Measurements from ENCODE around the gene PRKN.

The PRKN gene

DNA sequence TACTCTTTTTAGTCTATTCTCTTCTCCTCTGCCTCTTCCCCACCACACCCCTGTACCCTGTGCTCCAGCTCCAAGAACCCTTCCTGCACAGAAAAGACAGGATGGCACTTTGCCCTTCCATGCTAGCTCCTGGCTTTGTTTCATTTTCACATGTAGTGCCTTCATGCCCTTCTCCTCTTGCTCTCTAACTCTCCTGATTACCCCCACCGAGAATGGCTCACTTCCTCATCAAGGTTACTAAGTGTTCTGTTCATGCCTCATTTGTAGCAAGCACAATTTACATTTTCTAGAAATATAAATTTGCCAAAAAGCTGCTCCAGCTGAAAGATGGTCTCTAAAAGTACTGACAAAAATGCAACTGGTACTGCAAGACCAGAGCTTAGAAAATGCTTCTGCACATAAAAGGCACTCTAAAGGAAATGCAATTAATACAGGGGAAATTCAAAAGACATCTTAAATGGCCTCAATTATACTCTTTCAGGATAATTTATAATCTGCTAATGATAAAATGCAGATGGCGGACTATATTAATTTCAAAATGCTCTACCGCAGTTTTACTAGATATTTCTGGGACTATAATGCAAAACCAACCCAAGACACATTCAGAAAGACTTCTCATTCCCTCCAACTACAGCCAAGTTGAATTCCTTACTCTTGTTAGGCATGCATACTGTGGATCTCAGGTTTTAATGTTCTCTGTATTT, 570.2 kb downstream of the PRKN start:
- no peak for DNase-seq

DNA sequence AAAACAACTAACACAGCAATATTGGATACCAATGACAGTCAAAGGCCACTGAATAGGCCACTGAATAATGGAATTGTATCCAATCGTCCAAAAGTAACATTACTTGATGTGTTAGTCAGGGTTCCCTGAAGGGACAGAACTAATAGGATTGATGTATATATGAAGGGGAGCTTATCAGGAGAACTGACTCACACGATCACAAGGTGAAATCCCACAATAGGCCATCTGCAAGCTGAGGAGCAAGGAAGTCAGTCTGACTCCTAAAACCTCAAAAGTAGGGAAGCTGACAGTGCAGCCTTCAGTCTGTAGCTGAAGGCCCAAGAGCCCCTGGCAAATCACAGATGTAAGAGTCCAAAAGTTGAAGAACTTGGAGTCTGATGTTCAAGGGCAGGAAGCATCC, 571.4 kb downstream of the PRKN start:
- no peak for DNase-seq

- no peak for DNase-seq
These were observed 572.6 kb downstream of the PRKN start for GRCh38 chr6:162154930-162155329.

- no peak for DNase-seq
These were observed 573.6 kb downstream of the PRKN start for GRCh38 chr6:162154001-162154400.

GRCh38 chr6:162153120-162153519, 574.4 kb downstream of the PRKN start:
- DNase-seq: no peak

- no peak for DNase-seq
These were observed 576.4 kb downstream of the PRKN start for GRCh38 chr6:162151021-162151665.

GRCh38 chr6:162150295-162150694, 577.3 kb downstream of the PRKN start:
- no peak for DNase-seq

- no peak for DNase-seq
These were observed 577.8 kb downstream of the PRKN start for GRCh38 chr6:162149786-162150185.

GRCh38 chr6:162147805-162148204, 579.8 kb downstream of the PRKN start:
- DNase-seq: no peak

DNA sequence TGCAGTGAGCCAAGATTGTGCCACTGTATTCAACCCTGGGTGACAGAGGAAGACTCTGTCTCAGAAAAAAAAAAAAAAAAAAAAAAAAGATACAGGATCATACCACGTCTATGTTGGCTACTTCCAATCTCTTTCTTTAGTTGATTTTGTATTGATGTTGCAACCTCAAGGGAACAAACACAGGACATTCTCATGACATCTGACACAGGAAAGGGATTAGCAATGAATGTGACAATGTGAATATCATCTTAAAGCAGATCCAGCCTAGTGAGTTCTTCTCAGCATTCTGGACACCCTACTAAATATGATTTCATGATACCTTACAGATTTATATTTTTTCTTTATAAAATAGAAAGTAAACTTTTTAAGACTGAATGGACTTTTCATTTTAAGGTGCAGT, 580.3 kb downstream of the PRKN start:
- no peak for DNase-seq

GRCh38 chr6:162140251-162140852, 587.2 kb downstream of the PRKN start:
- DNase-seq: no peak

DNA sequence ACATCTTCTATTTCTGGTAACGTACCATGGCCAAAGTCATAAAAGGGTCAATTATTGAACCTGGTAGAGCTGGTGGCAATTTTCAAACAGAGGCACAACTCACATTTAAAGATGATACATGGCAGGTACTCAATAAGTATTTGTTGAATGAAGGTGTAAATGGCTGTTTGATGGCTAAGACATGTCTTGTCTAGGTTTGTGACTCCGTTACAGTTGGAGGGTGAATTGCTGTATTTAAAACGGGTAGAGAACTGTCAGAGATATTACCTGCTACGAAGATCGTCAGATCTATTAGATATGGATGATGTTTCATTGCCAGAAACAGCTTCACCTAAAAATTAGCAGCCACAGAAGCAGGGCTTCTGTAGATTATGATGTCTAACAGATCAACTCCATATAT, 601.9 kb downstream of the PRKN start:
- no peak for DNase-seq

DNA sequence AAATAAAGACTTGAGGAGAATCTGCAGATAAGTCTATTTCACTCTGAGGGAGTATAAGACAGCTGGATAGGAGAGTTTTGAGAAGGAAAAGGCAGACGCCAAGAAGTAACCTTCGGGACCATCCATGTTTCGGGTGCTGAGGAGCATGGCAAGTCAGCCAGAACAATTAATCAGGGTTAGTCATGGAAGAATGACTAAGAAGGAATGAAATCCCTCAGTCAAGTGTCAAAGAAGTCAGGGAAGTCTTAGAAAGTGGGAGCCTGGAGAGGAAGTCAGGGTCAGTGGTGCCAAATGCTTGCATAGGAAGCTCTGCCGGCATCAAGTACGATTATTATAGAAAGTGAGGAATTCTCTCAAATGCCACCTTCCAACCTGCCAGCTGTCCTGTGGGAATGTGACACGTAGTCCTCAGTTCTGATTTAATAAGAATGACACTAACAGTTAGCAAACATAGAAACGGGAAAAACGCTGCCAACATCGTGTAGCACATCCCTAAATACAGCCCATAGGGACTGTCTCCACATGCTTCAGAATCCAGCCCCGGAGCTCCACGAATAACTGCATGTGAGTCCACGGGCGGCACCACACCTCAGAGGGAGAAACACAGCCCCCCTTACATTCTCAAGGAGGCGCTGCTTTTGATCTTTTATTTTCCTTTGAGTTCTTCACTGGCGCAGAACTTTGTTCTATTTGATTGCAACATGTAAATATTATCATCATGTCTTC, 602.7 kb downstream of the PRKN start:
- DNase-seq: no peak

DNA sequence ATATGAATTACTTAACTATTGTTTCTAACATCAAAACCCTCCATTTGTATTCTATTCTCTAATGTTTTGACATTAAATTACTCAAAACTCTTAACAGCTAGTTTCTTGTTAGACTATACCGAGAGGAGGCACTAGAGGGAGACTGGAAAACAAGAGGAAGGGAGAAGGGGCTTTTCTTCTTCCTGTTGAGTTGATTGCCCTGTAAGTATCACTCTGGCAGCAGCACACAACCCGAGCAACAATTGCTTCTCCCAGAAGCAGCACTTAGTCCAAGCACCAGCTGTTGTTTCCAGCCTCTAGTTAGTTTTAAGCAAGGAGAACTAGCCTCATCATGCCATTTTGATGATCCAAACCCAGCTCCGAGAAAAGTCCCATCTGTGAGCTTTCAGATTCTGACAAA, 603.8 kb downstream of the PRKN start:
- DNase-seq: no peak

DNA sequence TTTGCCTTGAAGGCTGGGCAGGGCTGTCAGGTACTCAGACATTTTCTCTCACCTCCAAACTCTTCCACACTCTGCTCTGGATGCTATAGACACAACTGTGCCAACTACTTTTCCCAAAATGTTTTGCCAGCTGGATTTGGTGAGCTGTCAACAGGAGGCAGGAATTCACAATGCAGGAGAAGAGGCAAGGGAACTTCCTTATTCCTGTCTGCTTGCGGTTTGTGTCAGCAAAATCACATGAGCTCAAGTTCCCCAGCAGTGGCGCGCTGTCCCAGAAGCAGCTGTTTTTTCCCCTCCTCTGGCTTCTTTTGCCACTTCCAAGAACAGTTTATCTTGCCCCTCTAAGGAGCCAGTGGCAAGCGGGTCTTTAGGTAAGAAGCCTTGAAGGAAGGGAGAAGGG, 608.2 kb downstream of the PRKN start:
- DNase-seq: no peak

DNA sequence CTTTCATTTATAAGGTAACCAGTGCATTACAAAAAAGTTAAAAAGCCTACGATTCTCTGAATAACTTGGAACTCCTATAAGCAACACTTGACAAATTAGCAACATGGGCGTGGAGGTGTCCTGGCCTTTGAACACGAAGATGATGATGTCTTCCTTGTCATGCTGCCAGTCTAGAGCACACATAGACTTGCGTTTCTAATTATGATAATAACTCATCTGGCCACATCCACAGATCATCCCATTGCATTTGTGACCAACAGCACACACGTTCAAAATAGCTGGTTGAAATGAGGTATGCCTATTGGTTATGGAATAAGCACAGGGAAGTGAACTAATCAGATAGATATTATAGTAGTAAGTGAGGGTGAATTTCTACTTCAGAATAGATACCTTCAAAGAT, 608.9 kb downstream of the PRKN start:
- no peak for DNase-seq

DNA sequence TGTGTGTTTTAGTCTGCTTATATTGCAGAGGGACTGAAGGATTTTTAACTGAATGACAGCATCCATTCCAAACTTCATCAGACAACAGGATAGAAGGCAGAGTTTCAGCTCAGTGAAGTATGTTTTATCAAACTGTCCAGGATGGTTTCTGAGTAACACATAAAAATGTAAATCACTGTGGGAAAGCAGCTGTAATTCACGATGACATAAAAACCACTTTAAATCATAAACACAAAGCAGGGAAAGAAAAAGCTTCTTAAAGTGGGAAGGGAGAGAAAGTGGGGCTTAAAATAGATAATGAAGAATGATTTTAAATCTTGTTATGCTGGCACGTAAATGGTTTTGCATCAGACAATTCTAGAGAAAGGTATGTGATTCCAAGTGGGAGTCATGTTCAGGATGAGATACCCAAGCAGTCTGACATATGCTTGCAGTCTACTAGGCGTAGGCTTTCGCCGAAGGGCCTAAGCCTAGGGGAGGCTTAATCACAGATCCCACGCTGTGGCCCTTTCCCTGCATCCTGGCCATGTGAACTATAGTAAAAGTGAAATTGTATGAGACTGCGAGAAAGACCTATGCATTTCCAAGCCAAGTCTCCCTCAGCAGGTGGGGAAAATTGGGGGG, 610.6 kb downstream of the PRKN start:
- DNase-seq: no peak

DNA sequence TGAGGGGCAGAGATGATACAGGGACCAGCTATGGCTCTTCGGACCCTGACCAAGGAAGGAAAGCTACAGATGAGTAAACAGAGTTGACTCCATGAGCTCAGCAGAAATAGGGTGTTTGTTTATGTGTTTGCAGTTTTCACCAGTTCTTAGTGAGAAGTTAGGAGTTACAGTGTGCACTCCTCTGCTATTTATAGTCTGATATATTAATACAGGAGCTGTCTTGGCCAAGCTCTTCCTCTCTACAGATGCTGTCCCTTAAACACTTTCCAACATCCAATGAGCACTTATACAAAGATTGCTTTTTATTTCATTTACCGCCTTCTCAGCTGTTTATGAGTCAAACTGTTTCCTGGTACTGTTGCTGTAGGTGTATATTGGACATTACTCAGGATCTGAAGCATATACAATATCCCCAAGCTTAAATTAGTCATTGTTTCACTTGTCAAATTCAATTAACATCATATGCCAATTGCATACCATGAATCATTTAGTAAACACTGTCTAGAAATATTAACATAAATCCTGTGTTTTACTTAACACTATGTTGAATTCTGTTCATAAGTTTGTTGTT, 618.0 kb downstream of the PRKN start:
- no peak for DNase-seq

DNA sequence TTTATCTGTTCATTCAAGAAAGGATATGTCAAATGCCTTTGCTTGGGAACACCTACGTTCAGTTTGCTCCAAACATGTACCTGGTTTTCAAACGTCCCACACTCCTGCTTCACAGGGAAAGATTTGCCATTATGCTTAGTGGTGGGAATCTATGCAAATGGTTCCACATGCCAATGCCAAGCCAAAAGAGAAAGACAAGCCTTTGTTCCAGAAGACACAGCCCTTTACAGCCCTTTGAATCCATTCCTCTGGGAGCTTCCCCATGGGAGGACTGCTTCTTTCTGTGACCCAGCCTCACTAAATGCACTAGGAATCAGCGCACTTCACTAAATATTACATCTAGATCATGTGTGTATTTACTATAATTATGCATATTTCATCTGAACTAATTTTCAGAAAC, 619.5 kb downstream of the PRKN start:
- no peak for DNase-seq

DNA sequence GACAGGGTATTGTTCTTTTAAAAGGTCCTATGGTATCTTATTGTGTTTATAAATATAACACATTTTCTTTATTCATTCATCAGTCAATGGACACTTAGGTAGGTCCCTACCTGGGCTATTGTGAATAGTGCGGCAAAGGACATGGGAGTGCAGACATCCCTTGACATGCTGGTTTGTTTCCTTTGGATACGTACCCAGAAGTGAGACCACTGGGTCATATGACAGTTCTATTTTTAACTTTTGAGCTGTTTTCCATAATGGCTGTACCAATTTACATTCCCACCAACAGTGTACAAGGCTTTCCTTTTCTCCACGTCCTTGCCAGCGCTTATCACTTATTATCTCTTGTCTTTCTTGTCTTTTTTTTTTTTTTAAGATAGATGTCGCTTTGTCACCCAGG, 627.5 kb downstream of the PRKN start:
- DNase-seq: no peak

GRCh38 chr6:162099685-162100084, 627.9 kb downstream of the PRKN start:
- peak; percentile 2 for DNase-seq

GRCh38 chr6:162092816-162093502, 634.6 kb downstream of the PRKN start:
- no peak for DNase-seq
